NB4 (cell line): Measurements from ENCODE around the gene AUTS2.

Source experiments
- CTCF ChIP-seq: IDR thresholded peaks from one replicate; pipeline ENCODE4 v1.5.1; 2012; ENCODE audit warnings: low read depth, low read length
- MYC ChIP-seq: IDR thresholded peaks from 2 replicates; pipeline ENCODE4 v1.6.1; 2011; ENCODE audit warnings: low read depth, low read length
- POLR2A ChIP-seq: IDR thresholded peaks from 2 replicates; pipeline ENCODE4 v1.6.1; 2011; ENCODE audit warnings: mild to moderate bottlenecking; ENCODE audit not compliant: insufficient read length; ENCODE audit errors: extremely low read depth
- TF ChIP-seq, protein P1 (sequence below): IDR thresholded peaks from 2 replicates; pipeline ENCODE4 v1.6.1; 2011; ENCODE audit warnings: low read depth, low read length

DNA sequence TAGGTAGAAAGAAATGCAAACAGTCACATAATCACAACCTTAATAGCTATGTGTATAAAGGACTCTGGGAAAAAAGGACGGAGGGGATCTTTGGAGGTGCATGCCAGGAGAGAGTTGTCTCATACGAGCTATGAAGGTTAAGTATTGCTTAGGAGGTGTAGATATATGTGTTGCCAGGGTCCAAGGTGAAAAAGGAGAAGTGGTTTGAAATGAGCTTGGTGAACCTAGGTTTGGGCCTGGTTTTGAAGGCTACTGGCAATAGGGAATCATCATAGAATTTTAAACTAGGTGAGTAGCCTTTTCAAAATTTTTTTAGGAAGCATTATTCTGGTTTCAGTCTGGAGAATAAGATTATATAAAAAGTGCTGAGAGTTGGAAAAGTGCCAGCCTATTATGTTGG is 336.8 kb downstream of the AUTS2 start:
- TF ChIP-seq CTCF (no peak), POLR2A (no peak), MYC (no peak)
- TF ChIP-seq, protein P1, sequence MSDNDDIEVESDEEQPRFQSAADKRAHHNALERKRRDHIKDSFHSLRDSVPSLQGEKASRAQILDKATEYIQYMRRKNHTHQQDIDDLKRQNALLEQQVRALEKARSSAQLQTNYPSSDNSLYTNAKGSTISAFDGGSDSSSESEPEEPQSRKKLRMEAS: no peak
